Epithelial cell of proximal tubule (primary cell): Measurements from ENCODE around the gene PRKCB. TPM values are rescaled to one million over a fixed set of nuclear protein-coding genes. Genes with fewer than 3 reads are reported as not detected.

Source experiments
- DNase-seq: peaks from one replicate; pipeline ENCODE4 v3.0.0-alpha.2; 2011; ENCODE audit warnings: low read depth
- H3K4me3 ChIP-seq: 2 replicates; pipeline ENCODE4 v1.5.1; 2011; ENCODE audit warnings: low read depth, mild to moderate bottlenecking, low read length
- CTCF ChIP-seq: conservative IDR thresholded peaks from 2 replicates; pipeline ENCODE4 v1.5.1; 2012; ENCODE audit warnings: low read depth, mild to moderate bottlenecking, low read length
- total RNA-seq: library from RNA; depleted of rRNA; stranded (reverse); fragments of >200 nt; gene quantifications from 2 replicates; pipeline ENCODE4 v1.2.3, GENCODE V29; 2015

Gene PRKCB
- total RNA-seq, 1 donor from 2014 or later = not detected

- no peak for DNase-seq
- TF ChIP-seq CTCF = no peak
- no peak overlapping the region for H3K4me3 ChIP-seq
Measured at GRCh38 chr16:23952971-23953300, 117.2 kb downstream of the PRKCB start.

- no peak overlapping the region for H3K4me3 ChIP-seq
- no peak for TF ChIP-seq CTCF
- DNase-seq = no peak
Measured at GRCh38 chr16:23953476-23953875, 117.7 kb downstream of the PRKCB start.

- TF ChIP-seq CTCF = no peak
- no peak for DNase-seq
- H3K4me3 ChIP-seq = no peak overlapping the region
Measured at GRCh38 chr16:23955088-23955487, 119.3 kb downstream of the PRKCB start.

GRCh38 chr16:23957287-23957686, 121.5 kb downstream of the PRKCB start:
- no peak overlapping the region for H3K4me3 ChIP-seq
- no peak for DNase-seq
- TF ChIP-seq CTCF = no peak

- DNase-seq = no peak
- H3K4me3 ChIP-seq = no peak overlapping the region
- TF ChIP-seq CTCF = no peak
Measured at GRCh38 chr16:23959072-23959751, 123.4 kb downstream of the PRKCB start.

GRCh38 chr16:23959752-23960072, 123.9 kb downstream of the PRKCB start:
- no peak overlapping the region for H3K4me3 ChIP-seq
- TF ChIP-seq CTCF = no peak

GRCh38 chr16:23960081-23960885, 124.5 kb downstream of the PRKCB start:
- DNase-seq = no peak
- no peak for TF ChIP-seq CTCF
- H3K4me3 ChIP-seq = no peak overlapping the region

More at GRCh38 chr16:23959752-23960072, 123.9 kb downstream of the PRKCB start:
- DNase-seq = no peak
